Measurements from ENCODE around the gene ATIC.

ATIC gene

DNA sequence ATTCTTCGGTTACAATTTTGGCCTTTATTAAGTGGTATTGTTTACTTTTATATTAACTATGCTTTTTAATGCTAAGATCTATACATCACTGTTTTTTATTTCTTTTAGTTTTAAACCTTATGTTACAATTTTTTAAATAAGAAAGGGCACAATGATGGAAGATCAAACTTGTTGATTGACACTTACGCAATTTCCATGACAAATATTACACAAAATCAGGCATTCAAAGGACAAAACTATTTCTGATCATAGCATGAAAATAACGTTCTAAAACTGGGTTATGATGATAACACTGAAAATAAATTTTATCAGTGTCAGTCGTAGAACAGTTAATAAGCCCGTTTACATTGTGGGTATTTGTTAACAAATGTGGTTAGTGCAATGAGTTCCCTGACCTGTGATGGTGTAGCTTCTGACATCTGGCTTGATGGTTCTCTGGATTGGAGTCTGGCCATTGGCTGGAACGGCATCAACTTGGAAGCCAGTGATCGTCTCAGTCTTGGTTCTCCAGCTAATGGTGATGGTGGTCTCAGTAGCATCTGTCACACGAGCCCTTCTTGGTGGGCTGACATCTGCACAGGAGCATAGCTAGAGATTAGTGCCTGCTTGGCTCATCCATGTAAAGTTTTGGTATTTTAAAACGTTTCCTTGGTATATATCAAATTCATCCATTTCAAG lies 64.4 kb downstream of the ATIC start:
- no peak for DNase-seq (ENCODE audit: low spot score)

GRCh38 chr2:215377283-215377682 lies 65.4 kb downstream of the ATIC start:
- no peak for DNase-seq (ENCODE audit: low spot score)

GRCh38 chr2:215378045-215378444 lies 66.2 kb downstream of the ATIC start:
- no peak for DNase-seq (ENCODE audit: low spot score)

DNA sequence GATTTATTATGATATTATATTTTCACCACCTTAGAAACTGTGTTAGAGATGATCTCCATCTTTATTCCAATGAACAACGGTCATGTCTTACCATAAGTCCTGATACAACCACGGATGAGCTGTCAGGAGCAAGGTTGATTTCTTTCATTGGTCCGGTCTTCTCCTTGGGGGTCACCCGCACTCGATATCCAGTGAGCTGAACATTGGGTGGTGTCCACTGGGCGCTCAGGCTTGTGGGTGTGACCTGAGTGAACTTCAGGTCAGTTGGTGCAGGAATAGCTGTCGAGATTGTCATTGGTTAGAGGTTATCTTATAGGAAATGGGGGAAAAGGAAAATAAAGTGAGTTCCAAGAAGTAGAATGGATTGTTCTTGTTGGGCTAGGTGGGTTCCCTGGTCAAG lies 67.2 kb downstream of the ATIC start:
- DNase-seq (ENCODE audit: low spot score), result no peak

- DNase-seq (ENCODE audit: low spot score), result no peak
These were observed 68.1 kb downstream of the ATIC start for GRCh38 chr2:215379948-215380347.

GRCh38 chr2:215380699-215381098 lies 68.8 kb downstream of the ATIC start:
- no peak for DNase-seq (ENCODE audit: low spot score)

DNA sequence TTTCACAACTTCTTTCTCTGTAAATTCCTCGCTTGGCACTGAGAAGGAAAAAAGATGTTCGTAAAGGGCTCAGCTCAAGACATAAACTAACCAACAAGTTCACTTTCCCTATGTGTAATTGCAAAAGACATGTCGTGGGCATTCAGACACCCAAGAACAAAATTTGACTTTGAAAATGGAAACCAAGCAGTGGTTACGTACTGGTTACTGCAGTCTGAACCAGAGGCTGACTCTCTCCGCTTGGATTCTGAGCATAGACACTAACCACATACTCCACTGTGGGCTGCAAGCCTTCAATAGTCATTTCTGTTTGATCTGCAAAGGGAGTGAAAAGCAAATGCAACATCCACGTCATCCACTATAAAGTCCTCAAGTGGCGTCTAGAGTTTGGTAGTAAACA lies 70.2 kb downstream of the ATIC start:
- DNase-seq (ENCODE audit: low spot score), result no peak

- DNase-seq (ENCODE audit: low spot score), result no peak
These were observed 70.6 kb downstream of the ATIC start for GRCh38 chr2:215382480-215382879.

DNA sequence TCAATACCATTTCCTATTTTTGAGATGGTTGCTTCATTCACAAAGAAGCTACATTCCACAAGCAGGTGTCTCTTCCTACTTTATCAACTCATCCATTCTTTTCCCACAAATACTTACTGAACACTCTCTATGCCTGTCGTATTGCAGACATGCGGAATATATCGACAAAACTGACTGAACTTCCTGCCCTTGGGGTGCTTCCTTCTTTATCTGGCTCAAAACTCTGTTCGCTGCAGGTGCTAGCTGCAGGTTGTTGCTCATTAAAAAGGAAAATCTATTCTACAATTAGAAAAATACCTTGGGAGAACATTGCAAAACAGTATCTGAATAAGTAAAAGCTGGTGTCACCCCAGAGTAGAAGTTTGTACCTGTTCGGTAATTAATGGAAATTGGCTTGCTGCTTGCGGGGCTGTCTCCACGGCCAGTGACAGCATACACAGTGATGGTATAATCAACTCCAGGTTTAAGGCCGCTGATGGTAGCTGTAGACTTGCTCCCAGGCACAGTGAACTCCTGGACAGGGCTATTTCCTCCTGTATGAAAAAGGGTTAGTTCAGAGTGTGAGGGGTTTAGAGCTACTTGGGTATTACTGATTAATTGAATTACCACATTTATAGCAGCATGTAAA lies 71.9 kb downstream of the ATIC start:
- no peak for DNase-seq (ENCODE audit: low spot score)

DNA sequence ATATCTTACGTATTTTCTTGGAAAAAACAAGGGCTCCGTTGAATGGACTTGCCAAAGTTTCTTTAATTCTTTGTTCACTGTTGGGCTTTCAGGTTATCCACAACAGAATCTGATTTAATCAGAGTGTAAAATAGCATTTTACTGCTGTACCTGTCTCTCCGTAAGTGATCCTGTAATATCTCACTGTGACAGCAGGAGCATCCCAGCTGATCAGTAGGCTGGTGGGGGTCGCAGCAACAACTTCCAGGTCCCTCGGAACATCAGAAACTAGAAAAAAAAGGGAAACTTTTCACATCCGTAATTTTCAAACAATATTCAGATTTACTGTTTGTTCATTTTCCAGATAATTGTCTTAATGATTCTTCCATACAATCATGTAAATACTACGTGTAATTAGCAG lies 72.9 kb downstream of the ATIC start:
- DNase-seq (ENCODE audit: low spot score), result no peak

DNA sequence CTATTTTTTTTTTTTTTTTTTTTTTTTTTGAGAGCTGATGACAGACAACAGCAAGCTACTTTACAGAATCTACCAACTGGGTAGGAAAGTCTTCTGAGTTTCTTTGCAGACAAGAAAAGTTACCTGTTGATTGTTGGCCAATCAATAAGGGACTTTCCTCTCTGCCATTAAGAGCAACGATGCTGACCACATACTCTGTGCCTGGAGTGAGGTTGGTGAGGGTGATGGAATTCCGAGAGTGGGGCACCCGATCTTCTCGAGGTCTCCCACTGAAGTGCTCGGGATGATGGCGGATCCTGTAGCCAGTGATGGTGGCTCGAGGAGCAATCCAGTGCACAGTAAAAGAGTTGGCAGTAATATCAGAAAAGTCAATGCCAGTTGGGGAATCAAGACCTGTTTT lies 74.7 kb downstream of the ATIC start:
- no peak for DNase-seq (ENCODE audit: low spot score)

GRCh38 chr2:215388002-215388728 lies 76.3 kb downstream of the ATIC start:
- DNase-seq (ENCODE audit: low spot score), result no peak

DNA sequence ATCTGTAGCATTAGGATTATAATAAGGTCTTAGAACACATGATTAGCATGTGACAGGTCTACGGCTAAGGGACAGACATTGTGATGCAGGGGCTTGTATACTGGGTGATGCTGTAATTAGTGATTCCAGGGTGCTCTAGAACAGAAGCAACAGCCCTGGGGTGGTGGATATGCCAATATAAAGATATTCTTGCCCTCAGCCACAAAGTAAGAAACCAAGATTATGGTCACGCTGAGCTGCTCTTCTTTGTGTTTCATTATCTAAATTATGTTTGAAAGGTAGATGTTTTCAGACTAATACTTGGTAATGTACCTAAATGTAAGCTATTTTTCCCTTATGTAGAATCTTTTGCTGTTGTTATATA lies 78.7 kb downstream of the ATIC start:
- no peak for DNase-seq (ENCODE audit: low spot score)

DNA sequence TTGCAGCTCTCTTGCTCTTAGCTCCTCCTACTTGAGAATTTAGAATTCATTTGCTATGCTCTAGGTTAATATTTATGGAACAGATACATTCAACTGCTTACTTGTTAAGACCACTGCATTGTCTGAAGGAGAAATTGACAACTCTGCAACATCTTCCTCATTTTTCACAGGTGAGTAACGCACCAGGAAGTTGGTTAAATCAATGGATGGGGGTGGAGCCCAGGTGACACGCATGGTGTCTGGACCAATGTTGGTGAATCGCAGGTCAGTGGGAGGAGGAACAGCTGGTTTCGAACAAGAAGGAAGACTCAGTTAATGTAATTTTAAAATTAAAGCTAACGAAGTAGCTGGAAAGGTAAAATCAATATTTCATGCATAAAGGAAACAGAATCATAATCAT lies 79.7 kb downstream of the ATIC start:
- DNase-seq (ENCODE audit: low spot score), result no peak

GRCh38 chr2:215392164-215392563 lies 80.3 kb downstream of the ATIC start:
- no peak for DNase-seq (ENCODE audit: low spot score)

GRCh38 chr2:215392687-215393270 lies 80.9 kb downstream of the ATIC start:
- DNase-seq (ENCODE audit: low spot score), result no peak

DNA sequence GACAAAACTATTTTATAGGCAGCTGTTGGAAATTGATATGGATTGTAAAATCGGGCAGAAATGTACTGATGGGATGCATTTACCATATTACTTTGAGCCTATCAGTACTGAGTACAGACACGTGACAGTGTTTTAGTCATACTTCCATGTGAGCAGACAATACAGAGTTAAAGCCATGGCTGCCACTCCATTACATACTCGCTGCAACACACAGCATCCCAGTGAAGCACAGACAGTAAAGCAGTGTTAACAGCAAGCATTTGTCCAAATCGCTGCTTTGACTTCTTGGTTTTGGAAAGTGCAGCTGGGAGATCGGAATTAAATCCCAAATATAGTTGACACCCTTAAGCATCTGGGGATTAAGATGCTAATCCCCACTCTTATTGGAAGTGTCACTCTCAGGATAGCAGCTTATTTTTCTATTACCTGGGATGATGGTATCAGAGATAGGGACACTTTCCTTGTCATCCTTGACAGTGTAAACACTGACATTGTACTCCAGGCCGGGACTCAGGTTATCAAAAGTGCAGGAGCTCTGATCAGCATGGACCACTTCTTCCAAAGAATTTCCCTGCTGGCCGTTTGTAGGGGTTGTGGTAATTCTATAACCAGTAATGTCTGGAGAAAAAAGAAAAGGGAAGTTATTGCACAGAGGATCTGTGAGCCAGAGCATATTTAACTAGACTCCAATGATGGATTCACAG lies 82.4 kb downstream of the ATIC start:
- DNase-seq (ENCODE audit: low spot score), result no peak

DNA sequence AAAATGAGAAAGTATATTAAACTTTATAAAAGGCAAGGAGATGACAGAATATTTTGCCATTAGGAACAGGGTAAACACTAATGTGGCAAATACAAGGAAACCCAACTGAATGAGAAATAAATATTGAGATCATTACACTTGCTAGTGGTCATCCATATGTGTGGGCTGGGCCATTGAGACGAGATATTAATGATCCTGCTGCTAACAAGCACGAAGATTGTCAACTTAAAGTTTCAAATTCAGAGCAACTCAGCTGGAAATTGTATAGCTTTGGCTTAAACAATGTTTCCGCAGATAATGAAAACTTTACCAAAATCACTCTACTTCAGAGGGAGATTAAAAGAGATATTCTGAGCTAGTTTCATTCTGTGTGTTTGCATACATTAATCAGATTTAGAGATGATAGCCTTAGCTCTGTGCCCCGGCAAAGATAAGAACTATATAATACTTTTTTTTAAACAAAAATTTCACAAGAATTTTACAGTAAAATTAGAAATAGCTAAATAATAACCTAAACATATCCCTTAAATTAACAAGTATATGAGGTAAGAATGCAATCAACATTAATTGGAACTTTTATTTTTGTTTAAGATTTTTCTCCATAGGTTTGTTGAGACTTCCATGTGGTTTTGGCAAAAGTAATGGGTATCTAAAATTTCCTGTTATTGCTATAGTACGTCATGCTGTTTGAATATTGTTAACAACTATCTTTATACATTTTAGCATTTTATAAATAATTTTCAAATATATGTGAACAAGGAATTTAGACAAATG lies 84.0 kb downstream of the ATIC start:
- DNase-seq (ENCODE audit: low spot score), result no peak

DNA sequence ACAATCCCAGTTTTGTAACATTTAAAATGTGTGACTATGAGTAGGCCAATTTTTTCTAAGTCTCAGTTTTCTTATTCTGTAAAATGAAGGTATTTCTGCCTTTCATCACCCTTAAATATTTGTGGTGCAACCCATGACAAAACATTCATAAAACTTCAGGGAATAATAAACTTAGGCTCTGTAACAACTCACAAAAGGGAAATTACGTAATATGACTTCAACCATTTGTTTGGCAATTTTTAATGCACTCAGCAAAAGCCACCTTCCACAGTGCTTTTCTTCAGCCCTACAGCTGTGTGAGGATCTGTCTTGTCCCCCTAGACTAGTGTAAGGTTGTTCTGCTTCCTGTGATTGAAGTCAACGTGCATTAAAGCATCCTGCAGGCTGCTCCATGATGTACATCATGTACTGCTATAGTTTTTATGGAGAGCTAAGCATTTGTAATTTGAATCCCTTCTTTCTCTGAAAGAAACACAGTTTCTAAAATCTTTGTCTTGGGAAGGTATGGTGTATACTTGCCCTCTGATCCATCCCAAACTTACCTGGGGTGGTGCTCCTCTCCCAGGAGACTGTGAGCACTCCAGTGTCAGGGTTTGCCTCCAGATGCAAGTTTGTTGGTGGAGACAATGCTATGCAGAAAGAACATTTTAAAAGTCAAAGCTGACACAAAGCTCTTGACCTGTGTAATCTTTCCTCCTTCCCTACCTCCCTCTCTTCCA lies 84.9 kb downstream of the ATIC start:
- peak; percentile 42 for DNase-seq (ENCODE audit: low spot score)

DNA sequence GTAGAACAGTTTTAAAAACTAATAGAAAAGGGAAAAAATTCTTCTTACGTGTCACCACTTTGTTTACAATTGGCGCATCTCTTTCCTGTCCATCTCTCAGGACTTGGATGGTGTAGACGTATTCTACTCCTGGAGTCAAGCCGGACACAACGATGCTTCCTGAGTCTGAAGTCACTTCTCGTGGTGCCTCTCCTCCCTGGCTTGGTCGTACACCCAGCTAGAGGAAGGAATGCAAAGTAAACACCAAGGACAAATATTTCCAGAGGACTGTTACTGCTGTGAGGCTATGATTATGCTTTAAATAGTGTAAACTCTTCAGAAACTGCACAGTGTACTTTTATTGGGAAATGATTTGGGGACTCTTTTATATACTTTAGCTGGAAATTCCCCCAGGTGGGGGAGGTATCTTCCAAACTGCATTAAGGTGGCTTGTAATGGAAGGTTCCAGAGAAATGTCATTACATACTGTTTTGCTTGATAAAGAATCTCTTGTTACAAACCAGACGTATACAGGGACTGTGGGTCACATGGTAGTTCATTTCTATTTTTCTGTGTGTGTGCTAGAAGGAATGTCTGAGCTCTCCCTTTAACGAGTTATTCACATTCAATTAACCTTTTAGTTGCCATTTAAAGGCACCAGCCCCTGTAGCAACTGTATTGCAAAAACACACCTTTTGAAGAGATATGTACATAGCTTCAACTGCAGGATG lies 85.9 kb downstream of the ATIC start:
- no peak for DNase-seq (ENCODE audit: low spot score)

Measured in AG20443 (cell line).